ENCODE data around the gene BRICD5. TPM values are rescaled to one million over a fixed set of nuclear protein-coding genes. Genes with fewer than 3 reads are reported as not detected.

Gene BRICD5
- total and polyA plus RNA-seq, 12 donors: 0.36 to 57.4 (median 3.0) TPM

DNA sequence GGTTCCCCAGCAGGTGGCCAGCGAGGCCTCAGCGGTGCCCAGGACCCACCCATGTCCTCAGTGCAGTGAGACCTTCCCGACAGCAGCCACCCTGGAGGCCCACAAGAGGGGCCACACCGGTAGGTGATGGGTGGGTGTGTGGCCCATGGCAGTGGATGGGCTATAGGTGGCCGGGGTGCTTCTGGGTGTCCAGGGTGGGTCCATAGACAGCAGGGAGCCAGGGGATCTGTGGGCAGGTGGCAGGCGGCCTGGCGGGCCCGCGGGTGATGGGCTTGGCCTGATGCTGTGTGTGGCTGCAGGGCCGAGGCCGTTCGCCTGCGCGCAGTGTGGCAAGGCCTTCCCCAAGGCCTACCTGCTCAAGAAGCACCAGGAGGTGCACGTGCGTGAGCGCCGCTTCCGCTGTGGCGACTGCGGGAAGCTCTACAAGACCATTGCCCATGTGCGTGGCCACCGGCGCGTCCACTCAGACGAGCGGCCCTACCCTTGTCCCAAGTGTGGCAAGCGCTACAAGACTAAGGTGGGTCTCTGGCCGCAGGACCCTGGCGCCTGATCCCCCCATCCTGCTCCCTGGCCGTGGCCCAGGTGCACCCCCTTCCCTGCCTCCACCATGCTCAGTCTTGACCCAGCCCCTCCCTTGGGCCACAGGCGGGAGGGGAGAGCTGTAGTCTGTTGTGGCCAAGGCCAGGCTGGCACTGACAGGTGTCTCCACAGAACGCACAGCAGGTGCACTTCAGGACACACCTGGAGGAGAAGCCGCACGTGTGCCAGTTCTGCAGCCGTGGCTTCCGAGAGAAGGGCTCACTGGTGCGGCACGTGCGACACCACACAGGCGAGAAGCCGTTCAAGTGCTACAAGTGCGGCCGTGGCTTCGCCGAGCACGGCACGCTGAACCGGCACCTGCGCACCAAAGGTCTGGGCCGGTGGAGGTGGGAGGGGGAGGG, 23.5 kb upstream of the BRICD5 start:
- H3K9me3 ChIP-seq (replicated peaks in 1 of 3): no peaks in the 10 kb centered on the region
- peaks cover 12 to 23% of the 10 kb centered on the region in 2 donors for H3K4me1 ChIP-seq (replicated peaks in 1 of 2)
- peaks cover 9% of the 10 kb centered on the region for H3K27me3 ChIP-seq
- H3K36me3 ChIP-seq (replicated peaks in 1 of 2): peaks cover 0 to 61% of the 10 kb centered on the region in 2 donors
- WGBS, 4 donors: 95 to 98% (median 96%) methylated on average over 21 to 51 of the region's 51 CpGs; no CpG with 5 or more reads in 1 of the 4 donors
- TF ChIP-seq, protein P1, sequence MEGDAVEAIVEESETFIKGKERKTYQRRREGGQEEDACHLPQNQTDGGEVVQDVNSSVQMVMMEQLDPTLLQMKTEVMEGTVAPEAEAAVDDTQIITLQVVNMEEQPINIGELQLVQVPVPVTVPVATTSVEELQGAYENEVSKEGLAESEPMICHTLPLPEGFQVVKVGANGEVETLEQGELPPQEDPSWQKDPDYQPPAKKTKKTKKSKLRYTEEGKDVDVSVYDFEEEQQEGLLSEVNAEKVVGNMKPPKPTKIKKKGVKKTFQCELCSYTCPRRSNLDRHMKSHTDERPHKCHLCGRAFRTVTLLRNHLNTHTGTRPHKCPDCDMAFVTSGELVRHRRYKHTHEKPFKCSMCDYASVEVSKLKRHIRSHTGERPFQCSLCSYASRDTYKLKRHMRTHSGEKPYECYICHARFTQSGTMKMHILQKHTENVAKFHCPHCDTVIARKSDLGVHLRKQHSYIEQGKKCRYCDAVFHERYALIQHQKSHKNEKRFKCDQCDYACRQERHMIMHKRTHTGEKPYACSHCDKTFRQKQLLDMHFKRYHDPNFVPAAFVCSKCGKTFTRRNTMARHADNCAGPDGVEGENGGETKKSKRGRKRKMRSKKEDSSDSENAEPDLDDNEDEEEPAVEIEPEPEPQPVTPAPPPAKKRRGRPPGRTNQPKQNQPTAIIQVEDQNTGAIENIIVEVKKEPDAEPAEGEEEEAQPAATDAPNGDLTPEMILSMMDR (IDR thresholded peaks at IDR 0.05): no peak
- TF ChIP-seq POLR2A (IDR thresholded peaks at IDR 0.05): no peak
- H3K27ac ChIP-seq: no peak overlapping the region
- no peak overlapping the region for H3K4me3 ChIP-seq
- DNase-seq: no peak
- intact Hi-C loops (cut with DNase I): no loop called here

DNA sequence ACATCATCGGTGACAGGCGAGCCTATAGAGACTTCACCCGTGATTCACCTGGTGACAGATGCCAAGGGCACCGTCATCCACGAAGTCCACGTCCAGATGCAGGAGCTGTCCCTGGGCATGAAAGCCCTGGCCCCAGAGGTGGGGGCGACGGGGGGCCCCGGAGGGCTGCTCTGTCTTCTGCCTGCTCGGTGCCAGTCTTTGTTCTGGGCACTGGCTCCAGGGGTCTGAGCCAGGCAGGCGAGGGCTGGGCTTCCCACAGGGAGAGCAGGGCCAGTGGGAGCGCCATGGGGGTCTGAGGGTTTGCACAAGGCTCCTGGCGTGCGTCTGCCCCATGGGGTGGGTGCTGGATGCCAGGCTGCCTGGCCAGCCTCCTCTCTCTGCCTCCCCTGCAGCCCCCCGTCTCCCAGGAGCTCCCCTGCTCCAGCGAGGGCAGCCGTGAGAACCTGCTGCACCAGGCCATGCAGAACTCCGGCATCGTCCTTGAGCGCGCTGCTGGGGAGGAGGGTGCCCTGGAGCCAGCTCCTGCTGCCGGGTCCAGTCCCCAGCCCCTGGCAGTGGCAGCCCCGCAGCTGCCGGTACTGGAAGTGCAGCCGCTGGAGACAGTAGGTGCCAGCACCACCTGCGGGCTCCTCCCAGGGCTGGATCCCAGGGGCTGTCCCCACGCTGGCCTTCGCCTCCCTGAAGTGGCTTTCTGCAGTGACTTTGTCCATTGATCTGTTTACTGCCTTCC, 22.5 kb upstream of the BRICD5 start:
- intact Hi-C loops (cut with DNase I): no loop called here
- Histone ChIP-seq H3K36me3 (replicated peaks in 1 of 2) (peaks cover 0 to 70% of the 10 kb centered on the region in 2 donors), H3K27me3 (peaks cover 9% of the 10 kb centered on the region), H3K27ac (no peak overlapping the region), H3K4me1 (replicated peaks in 1 of 2) (peaks cover 12 to 17% of the 10 kb centered on the region in 2 donors), H3K4me3 (no peak overlapping the region), H3K9me3 (replicated peaks in 1 of 3) (no peaks in the 10 kb centered on the region)
- no peak for DNase-seq
- 83 to 88% (median 87%) methylated on average over 14 to 28 of the region's 28 CpGs for WGBS, 4 donors
- TF ChIP-seq POLR2A (IDR thresholded peaks at IDR 0.05): no peak
- TF ChIP-seq, protein P1 (IDR thresholded peaks at IDR 0.05): no peak

DNA sequence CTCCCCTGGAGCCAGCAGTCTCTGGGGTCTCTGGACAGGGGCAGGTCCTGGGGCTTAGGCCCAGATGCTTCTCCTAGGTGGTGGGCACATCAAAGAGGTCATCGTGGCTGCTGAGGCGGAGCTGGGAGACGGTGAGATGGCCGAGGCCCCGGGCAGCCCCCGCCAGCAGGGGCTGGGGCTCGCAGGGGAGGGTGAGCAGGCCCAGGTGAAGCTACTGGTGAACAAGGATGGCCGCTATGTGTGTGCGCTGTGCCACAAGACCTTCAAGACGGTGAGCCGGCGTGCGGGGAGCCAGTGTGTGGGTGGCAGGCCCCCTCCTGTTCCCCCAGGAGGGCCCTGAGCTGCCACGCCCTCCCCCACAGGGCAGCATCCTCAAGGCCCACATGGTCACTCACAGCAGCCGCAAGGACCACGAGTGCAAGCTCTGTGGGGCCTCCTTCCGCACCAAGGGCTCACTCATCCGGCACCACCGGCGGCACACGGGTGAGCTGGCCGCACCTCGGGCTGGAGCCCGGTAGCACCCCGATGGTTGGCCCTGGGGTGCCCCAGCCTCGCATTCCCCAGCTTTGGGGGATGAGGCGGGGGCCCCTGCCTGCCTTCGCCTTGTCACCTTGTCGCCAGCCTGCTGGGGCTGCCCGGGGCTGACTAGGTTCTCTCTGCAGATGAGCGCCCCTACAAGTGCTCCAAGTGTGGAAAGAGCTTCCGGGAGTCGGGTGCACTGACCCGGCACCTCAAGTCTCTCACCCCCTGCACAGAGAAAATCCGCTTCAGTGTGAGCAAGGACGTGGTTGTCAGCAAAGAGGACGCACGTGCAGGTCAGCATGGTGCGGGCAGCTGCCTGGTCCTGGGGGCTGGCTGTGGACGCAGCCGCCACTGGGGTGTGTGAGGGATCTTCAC, 21.7 kb upstream of the BRICD5 start:
- Histone ChIP-seq H3K4me3 (no peak overlapping the region), H3K9me3 (replicated peaks in 1 of 3) (no peaks in the 10 kb centered on the region), H3K27ac (no peak overlapping the region), H3K4me1 (replicated peaks in 1 of 2) (peaks cover 11 to 15% of the 10 kb centered on the region in 2 donors), H3K36me3 (replicated peaks in 1 of 2) (peaks cover 0 to 71% of the 10 kb centered on the region in 2 donors), H3K27me3 (peaks cover 7% of the 10 kb centered on the region)
- DNase-seq: no peak
- intact Hi-C loops (cut with DNase I): no loop called here
- no peak for TF ChIP-seq POLR2A (IDR thresholded peaks at IDR 0.05)
- TF ChIP-seq, protein P1 (IDR thresholded peaks at IDR 0.05): no peak
- 85 to 92% (median 90%) methylated on average over 21 to 41 of the region's 41 CpGs for whole genome bisulfite sequencing, 4 donors
